Pancreas (tissue), 10 donors: Measurements from ENCODE around the gene TRAF5. TPM values are rescaled to one million over a fixed set of nuclear protein-coding genes. Genes with fewer than 3 reads are reported as not detected.
"Not testable (repeated sequence)": the region's sequence is repeated elsewhere in the genome, so short reads cannot be mapped to it uniquely, and the experiment has no call there.

ENCODE experiments used
- ATAC-seq, 4 donors: fragments of 200-7000 bp; cut with Tn5 transposase; one replicate each; pipeline versions ENCODE4 v1.8.0 to v1.9.1; 2020; ENCODE audit warnings: mild to moderate bottlenecking in 4 of 4, moderate library complexity in 4 of 4
- DNase-seq, 6 donors: peaks; one replicate each; pipeline ENCODE4 v3.0.0-alpha.2; 2020
- FAIRE-seq: peaks from 2 replicates; lab custom pipeline; 2012; peaks lifted over from hg19 to GRCh38; lab: Jason Lieb, UNC
- H3K27ac ChIP-seq, 4 donors: fragments of 200-600 bp; sonication (generic); 1 replicate in 3 of 4; 2 replicates in 1 of 4; pipeline versions ENCODE4 v1.5.0 to v1.8.0; 2020
- H3K27me3 ChIP-seq, 4 donors: fragments of 200-600 bp; one replicate each; pipeline ENCODE4 v1.8.0; 2021
- H3K36me3 ChIP-seq, 3 donors: fragments of 200-600 bp; sonication (generic) in 1 of 3; one replicate each; pipeline versions ENCODE4 v1.5.0 to v1.8.0; 2020 to 2021
- H3K4me1 ChIP-seq, 3 donors: fragments of 200-600 bp; one replicate each; pipeline ENCODE4 v1.8.0; 2021
- H3K4me3 ChIP-seq, 4 donors: fragments of 200-600 bp; sonication (generic) in 2 of 4; one replicate each; pipeline versions ENCODE4 v1.5.0 to v1.8.0; 2020 to 2021
- H3K9me3 ChIP-seq, 4 donors: fragments of 200-600 bp; one replicate each; pipeline ENCODE4 v1.8.0; 2021
- CTCF ChIP-seq, 4 donors: fragments of 200-600 bp; sonication (generic) in 3 of 4; IDR thresholded peaks; one replicate each; pipeline versions ENCODE4 v1.5.0 to v1.8.0; 2021; ENCODE audit warnings: antibody characterized with exemption in 4 of 4
- WGBS, 2 donors: extraction: QIAGEN DNeasy Blood & Tissue Kit; methylation state at CpG; one replicate each; pipeline ENCODE4 v1.1.7; 2013; 5-methylcytosine and 5-hydroxymethylcytosine counted together
- intact Hi-C, 3 donors: fragments of 100-400 bp; cut with DNase I; formaldehyde crosslinking; loops; one replicate each; pipeline versions ENCODE4 v1.11.1 to v1.14.2; 2022
- polyA plus RNA-seq, 2 donors: library from polyadenylated mRNA; stranded (reverse); fragments of 200-250 nt; gene quantifications; one replicate each; pipeline ENCODE4 v1.2.3, GENCODE V29; 2013
- total RNA-seq, 6 donors: library from RNA; stranded (reverse); fragmentation: NEBNext Ultra II Directional in 4 of 6; extraction: Animal tissue kit (Norgen Biotek cat#: 25700) in 4 of 6; gene quantifications; one replicate each; pipeline versions ENCODE4 v1.2.1 to v1.2.4, GENCODE V29; 2021 to 2023
- donor health status: healthy with polysubstance abuse.
- donor health status: DM: no; HTN: no; CAD: no; lungs with moderate emphysema.
- donor health status: DM: no; HTN: no; CAD: no.
- donor health status: control.
- donor health status: control.
- donor health status: Bipolar disorder and iron deficiency.
- donor health status: DM: yes; HTN: yes; CAD: no.
- donor health status: DM: no; HTN: no; CAD: no.
- donor health status: DM: no; HTN: no; CAD: no.
- donor health status: DM: yes; HTN: yes; CAD: no.

Gene TRAF5
- total and polyA plus RNA-seq, 8 donors: 14.5 to 26.6 (median 23.2) TPM

GRCh38 chr1:211382714-211383480 is 56.3 kb downstream of the TRAF5 start:
- no peaks in the 10 kb centered on the region for H3K27me3 ChIP-seq
- H3K36me3 ChIP-seq: no peaks in the 10 kb centered on the region
- H3K9me3 ChIP-seq: no peaks in the 10 kb centered on the region
- FAIRE-seq: no peak
- H3K27ac ChIP-seq: peak overlapping the region; percentile 95 to 99 (median 96)
- no peak for TF ChIP-seq CTCF (IDR thresholded peaks at IDR 0.05)
- intact Hi-C loops: no loop called here
- H3K4me1 ChIP-seq: peaks cover 0 to 5% (median 0%) of the 10 kb centered on the region in 3 donors
- 1% methylated on average over 49 of the region's 49 CpGs for WGBS, 2 donors
- H3K4me3 ChIP-seq: peak overlapping the region; percentile 47 to 70 (median 59)
- peak; percentile 93 to 98 (median 94) for DNase-seq
- peak; percentile 99 to 100 (median 100) for ATAC-seq

GRCh38 chr1:211384524-211384923 is 57.9 kb downstream of the TRAF5 start:
- ATAC-seq: no peak
- H3K27ac ChIP-seq: no peak overlapping the region
- H3K36me3 ChIP-seq: no peaks in the 10 kb centered on the region
- DNase-seq: no peak
- no peaks in the 10 kb centered on the region for H3K27me3 ChIP-seq
- no peaks in the 10 kb centered on the region for H3K9me3 ChIP-seq
- peaks cover 0 to 5% (median 0%) of the 10 kb centered on the region in 3 donors for H3K4me1 ChIP-seq
- WGBS, 2 donors: 97 to 98% methylated on average over 3 of the region's 3 CpGs
- no peak overlapping the region for H3K4me3 ChIP-seq
- no peak for FAIRE-seq
- intact Hi-C loops: no loop called here
- no peak for TF ChIP-seq CTCF (IDR thresholded peaks at IDR 0.05)

GRCh38 chr1:211386921-211387320 is 60.3 kb downstream of the TRAF5 start:
- no peak for DNase-seq
- ATAC-seq: no peak
- no peaks in the 10 kb centered on the region for H3K27me3 ChIP-seq
- peaks cover 0 to 5% (median 0%) of the 10 kb centered on the region in 3 donors for H3K4me1 ChIP-seq
- H3K36me3 ChIP-seq: no peaks in the 10 kb centered on the region
- no peak for FAIRE-seq
- WGBS, 2 donors: 58 to 74% methylated on average over 2 of the region's 2 CpGs
- intact Hi-C loops: no loop called here
- H3K27ac ChIP-seq: no peak overlapping the region
- no peaks in the 10 kb centered on the region for H3K9me3 ChIP-seq
- no peak for TF ChIP-seq CTCF (IDR thresholded peaks at IDR 0.05)
- peak overlapping the region in 1 of 4 donors; percentile 1 for H3K4me3 ChIP-seq

GRCh38 chr1:211390829-211391228 is 64.2 kb downstream of the TRAF5 start:
- H3K4me1 ChIP-seq, H3K4me3 ChIP-seq, DNase-seq, H3K27ac ChIP-seq, H3K27me3 ChIP-seq, FAIRE-seq, intact Hi-C loops, ATAC-seq, H3K9me3 ChIP-seq: not testable (repeated sequence)
- WGBS, 2 donors: 96 to 99% methylated on average over 7 of the region's 7 CpGs
- peaks cover 0 to 18% (median 0%) of the 10 kb centered on the region in 3 donors for H3K36me3 ChIP-seq

- Histone ChIP-seq H3K36me3 (peaks cover 0 to 26% (median 5%) of the 10 kb centered on the region in 3 donors), H3K9me3 (no peaks in the 10 kb centered on the region), H3K4me3 (no peak overlapping the region), H3K27me3 (no peaks in the 10 kb centered on the region), H3K27ac (no peak overlapping the region), H3K4me1 (no peaks in the 10 kb centered on the region)
- 82 to 86% methylated on average over 1 of the region's 1 CpG for WGBS, 2 donors
- no peak for ATAC-seq
- intact Hi-C loops: no loop called here
- DNase-seq: no peak
- no peak for TF ChIP-seq CTCF (IDR thresholded peaks at IDR 0.05)
- no peak for FAIRE-seq
These were observed 66.6 kb downstream of the TRAF5 start for GRCh38 chr1:211393203-211393602.

GRCh38 chr1:211398266-211398930 is 71.8 kb downstream of the TRAF5 start:
- not testable (repeated sequence) for FAIRE-seq, H3K9me3 ChIP-seq

GRCh38 chr1:211399851-211400393 is 73.3 kb downstream of the TRAF5 start:
- intact Hi-C loops, DNase-seq, H3K27me3 ChIP-seq, H3K4me1 ChIP-seq, H3K27ac ChIP-seq, H3K9me3 ChIP-seq, FAIRE-seq, H3K4me3 ChIP-seq, ATAC-seq: not testable (repeated sequence)
- peaks cover 0 to 14% (median 5%) of the 10 kb centered on the region in 3 donors for H3K36me3 ChIP-seq
- 88% methylated on average over 13 of the region's 13 CpGs for WGBS, 2 donors

More at GRCh38 chr1:211398266-211398930, 71.8 kb downstream of the TRAF5 start:
- DNase-seq, H3K27me3 ChIP-seq, intact Hi-C loops, H3K27ac ChIP-seq, H3K4me3 ChIP-seq, ATAC-seq, H3K4me1 ChIP-seq: not testable (repeated sequence)
- H3K36me3 ChIP-seq: peaks cover 0 to 26% (median 5%) of the 10 kb centered on the region in 3 donors
- 84 to 87% methylated on average over 13 of the region's 13 CpGs for WGBS, 2 donors

- DNase-seq, H3K9me3 ChIP-seq, H3K4me3 ChIP-seq, H3K27me3 ChIP-seq, H3K4me1 ChIP-seq, FAIRE-seq, ATAC-seq, H3K36me3 ChIP-seq, intact Hi-C loops, H3K27ac ChIP-seq: not testable (repeated sequence)
- 87 to 97% methylated on average over 1 of the region's 1 CpG for WGBS, 2 donors
These were observed 75.1 kb downstream of the TRAF5 start for GRCh38 chr1:211401751-211402150.
